Measurements from ENCODE around the gene KBTBD4.

GRCh38 chr11:47587039-47587716, 8.4 kb upstream of the KBTBD4 start:
- no peak for TF ChIP-seq EZH2phosphoT487 (IDR thresholded peaks at IDR 0.05; ENCODE audit: insufficient read depth, low read depth)
- TF ChIP-seq EZH2 (IDR thresholded peaks at IDR 0.05; ENCODE audit: insufficient read depth, poor library complexity, severe bottlenecking) = no peak

Data from GM23248 (cell line).